Measurements from ENCODE around the gene PEDS1. TPM values are rescaled to one million over a fixed set of nuclear protein-coding genes. Genes with fewer than 3 reads are reported as not detected.

The PEDS1 gene
- total and polyA plus RNA-seq, 2 of the 13 experiments (the other 11 are each of a cell fraction or from before 2014, with no cell fraction given), result 30.5 to 93.9 TPM

GRCh38 chr20:50193199-50193835, 39.8 kb upstream of the PEDS1 start (continued):
- TF ChIP-seq ZC3H13 (CRISPR knock-in tag; IDR thresholded peaks at IDR 0.05) (peak; percentile 68), TAF1 (CRISPR knock-in tag; IDR thresholded peaks at IDR 0.05) (peak; percentile 40; the same call in 1 of the 2 replicates), HDAC2 (CRISPR knock-in tag; IDR thresholded peaks at IDR 0.05) (no peak), FOXA3 (CRISPR knock-in tag; IDR thresholded peaks at IDR 0.05) (0 out of 2 replicates have a peak, but pooled peaks have one; percentile 4), ARID4A (CRISPR knock-in tag; IDR thresholded peaks at IDR 0.05; ENCODE audit: borderline replicate concordance) (peak; percentile 60; the same call in 1 of the 2 replicates), ZNF430 (CRISPR knock-in tag; IDR thresholded peaks at IDR 0.05) (0 out of 2 replicates have a peak, but pooled peaks have one; percentile 60), ZNF317 (CRISPR knock-in tag; IDR thresholded peaks at IDR 0.05) (0 out of 2 replicates have a peak, but pooled peaks have one; percentile 13), HOXD1 (CRISPR knock-in tag; IDR thresholded peaks at IDR 0.05) (0 out of 2 replicates have a peak, but pooled peaks have one; percentile 22), ZNF646 (CRISPR knock-in tag; IDR thresholded peaks at IDR 0.05) (peak; percentile 63; the same call in 1 of the 2 replicates), ZNF274 (CRISPR knock-in tag; IDR thresholded peaks at IDR 0.05) (no peak), ZNF225 (CRISPR knock-in tag; IDR thresholded peaks at IDR 0.05) (0 out of 2 replicates have a peak, but pooled peaks have one; percentile 40), ZNF33B (CRISPR knock-in tag; IDR thresholded peaks at IDR 0.05) (0 out of 2 replicates have a peak, but pooled peaks have one; percentile 18), ZMAT3 (CRISPR knock-in tag; conservative IDR thresholded peaks at IDR 0.05) (0 out of 2 replicates have a peak, but pooled peaks have one; percentile 41), ZNF678 (CRISPR knock-in tag; IDR thresholded peaks at IDR 0.05) (0 out of 2 replicates have a peak, but pooled peaks have one; percentile 75), ZNF12 (CRISPR knock-in tag; IDR thresholded peaks at IDR 0.05) (0 out of 2 replicates have a peak, but pooled peaks have one; percentile 17), UBTF (CRISPR knock-in tag; IDR thresholded peaks at IDR 0.05) (peak; percentile 32; the same call in 1 of the 2 replicates)

Measured in HepG2 (cell line).